ENCODE data around the gene FXYD4.

The FXYD4 gene

DNA sequence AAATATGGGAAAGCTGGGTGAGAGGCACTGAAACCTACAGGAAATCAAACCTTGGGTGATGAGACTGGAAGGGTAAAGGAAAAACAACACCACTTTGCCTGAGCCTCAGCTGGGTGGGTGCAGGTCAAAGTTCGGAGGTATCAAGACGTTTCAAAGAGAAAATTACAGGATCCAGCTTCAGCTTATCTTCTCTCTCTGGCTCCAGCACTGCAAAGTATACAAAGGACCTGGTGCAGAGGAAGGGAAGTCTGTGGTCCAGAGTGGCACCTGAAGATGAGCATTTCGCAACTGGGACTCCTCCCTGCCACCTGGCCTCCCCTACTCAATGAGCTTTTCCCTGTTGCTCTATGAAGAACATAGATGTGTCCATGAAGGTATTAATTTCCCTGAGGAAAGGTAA is 6.4 kb upstream of the FXYD4 start:
- DNase-seq (ENCODE audit: low read depth, low spot score) = no peak
- Histone ChIP-seq H3K9me3 (ENCODE audit: low read depth, low read length) (no peaks in the 10 kb centered on the region), H3K4me3 (no peak overlapping the region), H3K27ac (no peak overlapping the region), H3K36me3 (ENCODE audit: insufficient read depth, low read length) (no peaks in the 10 kb centered on the region), H3K9ac (ENCODE audit: insufficient read length) (no peak overlapping the region)
- TF ChIP-seq FOXP2 (optimal IDR thresholded peaks at IDR 0.05; ENCODE audit: control extremely low read depth, extremely low read length, insufficient read depth) (no peak), EZH2 (IDR thresholded peaks at IDR 0.05) (no peak), POLR2AphosphoS5 (IDR thresholded peaks at IDR 0.05; ENCODE audit: borderline replicate concordance, low read depth, low read length) (no peak)

DNA sequence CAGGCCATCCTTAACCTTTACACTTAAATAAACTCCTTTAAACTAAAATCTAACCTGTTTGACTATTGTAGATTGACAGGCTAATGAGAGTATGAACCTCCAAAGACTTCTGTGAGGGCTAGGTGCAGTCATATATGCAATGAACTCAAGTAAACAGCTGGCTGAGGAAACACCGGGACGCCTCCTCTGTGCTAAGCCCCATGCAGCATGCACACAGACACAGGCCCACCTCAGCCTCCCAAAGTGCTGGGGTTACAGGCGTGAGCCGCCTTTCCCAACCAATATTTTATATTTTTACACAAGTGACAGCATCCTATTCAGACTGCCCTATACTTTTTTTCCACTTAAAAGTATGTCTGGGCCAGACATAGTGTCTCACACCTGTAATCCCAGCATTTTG is 1.5 kb upstream of the FXYD4 start:
- TF ChIP-seq FOXP2 (optimal IDR thresholded peaks at IDR 0.05; ENCODE audit: control extremely low read depth, extremely low read length, insufficient read depth) (no peak), POLR2AphosphoS5 (IDR thresholded peaks at IDR 0.05; ENCODE audit: borderline replicate concordance, low read depth, low read length) (no peak), EZH2 (IDR thresholded peaks at IDR 0.05) (no peak)
- no peak overlapping the region for H3K9ac ChIP-seq (ENCODE audit: insufficient read length)
- no peak overlapping the region for H3K27ac ChIP-seq
- no peaks in the 10 kb centered on the region for H3K36me3 ChIP-seq (ENCODE audit: insufficient read depth, low read length)
- DNase-seq (ENCODE audit: low read depth, low spot score) = no peak
- no peaks in the 10 kb centered on the region for H3K9me3 ChIP-seq (ENCODE audit: low read depth, low read length)
- no peak overlapping the region for H3K4me3 ChIP-seq

DNA sequence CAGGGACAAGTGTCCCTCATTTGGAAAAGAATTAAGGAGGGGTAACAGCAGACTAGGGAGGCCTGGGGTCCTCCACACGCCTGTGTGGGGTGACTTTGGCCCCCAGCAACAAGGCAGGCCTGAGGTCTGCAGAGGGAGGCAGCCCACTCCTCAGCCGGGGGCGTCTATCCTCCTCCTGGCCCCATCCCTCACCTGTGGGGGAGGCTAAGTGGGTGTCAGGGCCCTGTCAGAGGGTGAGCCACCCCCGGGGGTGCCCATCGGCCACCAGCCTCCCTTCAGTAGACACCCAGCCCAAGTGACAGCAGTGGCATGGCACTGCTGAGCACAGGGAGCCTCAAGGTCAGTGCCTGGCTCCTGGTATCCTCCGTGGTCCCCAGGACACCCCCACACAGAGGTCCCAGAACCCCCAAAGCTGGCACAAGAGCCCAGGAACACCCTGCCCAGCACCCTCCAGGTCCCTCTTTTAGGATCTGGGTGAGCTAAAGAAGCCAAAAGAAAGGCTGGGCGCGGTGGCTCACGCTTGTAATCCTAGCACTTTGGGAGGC is 693 bp upstream of the FXYD4 start:
- no peak for DNase-seq (ENCODE audit: low read depth, low spot score)
- no peaks in the 10 kb centered on the region for H3K36me3 ChIP-seq (ENCODE audit: insufficient read depth, low read length)
- TF ChIP-seq FOXP2 (optimal IDR thresholded peaks at IDR 0.05; ENCODE audit: control extremely low read depth, extremely low read length, insufficient read depth) = no peak
- no peak overlapping the region for H3K4me3 ChIP-seq
- no peak overlapping the region for H3K9ac ChIP-seq (ENCODE audit: insufficient read length)
- H3K9me3 ChIP-seq (ENCODE audit: low read depth, low read length) = no peaks in the 10 kb centered on the region
- no peak overlapping the region for H3K27ac ChIP-seq

DNA sequence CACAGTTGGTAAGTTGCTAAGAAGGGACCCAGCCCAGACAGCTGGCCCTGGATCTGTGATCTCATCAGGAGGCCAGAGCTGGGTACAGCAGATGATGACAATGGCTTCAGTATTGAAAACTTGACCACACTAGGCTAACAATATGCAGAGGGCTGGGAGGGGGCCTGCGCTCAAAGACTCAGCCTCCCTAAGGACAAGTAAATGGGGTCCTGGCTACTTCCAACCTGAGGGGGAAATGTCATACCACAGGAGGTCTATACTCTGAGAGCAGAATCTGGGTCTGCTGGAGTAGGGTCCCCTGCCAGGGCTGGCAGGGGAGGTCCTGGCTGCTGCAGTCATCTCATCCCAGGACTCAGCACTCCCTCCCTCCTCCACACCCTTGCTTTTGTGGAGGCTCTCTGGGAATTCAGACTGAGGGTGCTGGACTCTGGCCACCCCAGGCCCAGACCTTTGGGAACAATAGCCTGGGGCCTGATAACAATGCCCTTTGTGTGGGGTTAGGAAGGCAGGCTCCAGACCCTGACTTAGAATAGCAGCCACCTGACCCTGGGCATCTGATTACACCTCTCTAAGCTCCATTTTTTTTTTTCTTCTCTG is 1.4 kb downstream of the FXYD4 start:
- Histone ChIP-seq H3K9ac (ENCODE audit: insufficient read length) (no peak overlapping the region), H3K9me3 (ENCODE audit: low read depth, low read length) (no peaks in the 10 kb centered on the region), H3K4me3 (no peak overlapping the region), H3K27ac (no peak overlapping the region), H3K36me3 (ENCODE audit: insufficient read depth, low read length) (no peaks in the 10 kb centered on the region)
- no peak for DNase-seq (ENCODE audit: low read depth, low spot score)
- no peak for TF ChIP-seq POLR2AphosphoS5 (IDR thresholded peaks at IDR 0.05; ENCODE audit: borderline replicate concordance, low read depth, low read length)
- no peak for TF ChIP-seq EZH2 (IDR thresholded peaks at IDR 0.05)
- no peak for TF ChIP-seq FOXP2 (optimal IDR thresholded peaks at IDR 0.05; ENCODE audit: control extremely low read depth, extremely low read length, insufficient read depth)

DNA sequence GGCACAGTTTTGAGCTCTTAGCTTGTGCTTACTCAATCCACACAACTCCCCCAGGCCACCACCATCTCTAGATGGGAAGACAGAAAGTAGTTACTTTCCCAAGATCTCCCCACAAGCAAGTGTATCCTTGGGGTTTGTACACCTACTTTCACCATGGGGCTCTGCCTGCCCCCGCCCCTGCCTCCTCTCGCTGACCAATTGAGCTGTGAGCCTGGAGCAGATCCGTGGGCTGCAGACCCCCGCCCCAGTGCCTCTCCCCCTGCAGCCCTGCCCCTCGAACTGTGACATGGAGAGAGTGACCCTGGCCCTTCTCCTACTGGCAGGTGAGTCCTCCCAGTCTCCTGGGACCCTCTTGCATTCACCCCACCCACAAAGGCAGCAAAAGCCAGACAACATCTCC is 2.0 kb downstream of the FXYD4 start:
- no peaks in the 10 kb centered on the region for H3K36me3 ChIP-seq (ENCODE audit: insufficient read depth, low read length)
- DNase-seq (ENCODE audit: low read depth, low spot score) = no peak
- H3K9me3 ChIP-seq (ENCODE audit: low read depth, low read length) = no peaks in the 10 kb centered on the region
- no peak for TF ChIP-seq POLR2AphosphoS5 (IDR thresholded peaks at IDR 0.05; ENCODE audit: borderline replicate concordance, low read depth, low read length)
- no peak for TF ChIP-seq EZH2 (IDR thresholded peaks at IDR 0.05)
- TF ChIP-seq FOXP2 (optimal IDR thresholded peaks at IDR 0.05; ENCODE audit: control extremely low read depth, extremely low read length, insufficient read depth) = no peak
- no peak overlapping the region for H3K27ac ChIP-seq
- H3K4me3 ChIP-seq = no peak overlapping the region
- H3K9ac ChIP-seq (ENCODE audit: insufficient read length) = no peak overlapping the region

DNA sequence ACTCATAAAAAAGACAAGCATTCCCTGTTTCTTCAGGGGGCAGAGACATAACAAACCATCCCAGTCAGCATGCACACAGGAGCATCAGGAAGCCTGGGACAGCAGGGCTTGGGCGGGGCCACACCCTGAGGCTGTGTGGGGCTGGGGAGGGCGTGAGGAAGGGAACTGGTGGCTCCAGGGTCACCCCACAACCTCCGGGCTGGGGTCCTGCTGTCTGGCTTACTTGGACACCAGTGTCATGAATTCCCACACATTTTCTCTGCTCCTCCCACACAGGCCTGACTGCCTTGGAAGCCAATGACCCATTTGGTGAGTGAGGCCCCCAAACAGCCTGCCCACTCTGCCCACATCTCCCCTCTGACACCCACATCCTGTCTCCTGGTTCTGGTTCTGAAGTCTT is 2.8 kb downstream of the FXYD4 start:
- Histone ChIP-seq H3K9ac (ENCODE audit: insufficient read length) (no peak overlapping the region), H3K27ac (no peak overlapping the region), H3K4me3 (no peak overlapping the region), H3K9me3 (ENCODE audit: low read depth, low read length) (no peaks in the 10 kb centered on the region), H3K36me3 (ENCODE audit: insufficient read depth, low read length) (no peaks in the 10 kb centered on the region)
- TF ChIP-seq EZH2 (IDR thresholded peaks at IDR 0.05) (no peak), POLR2AphosphoS5 (IDR thresholded peaks at IDR 0.05; ENCODE audit: borderline replicate concordance, low read depth, low read length) (no peak), FOXP2 (optimal IDR thresholded peaks at IDR 0.05; ENCODE audit: control extremely low read depth, extremely low read length, insufficient read depth) (no peak)
- no peak for DNase-seq (ENCODE audit: low read depth, low spot score)

DNA sequence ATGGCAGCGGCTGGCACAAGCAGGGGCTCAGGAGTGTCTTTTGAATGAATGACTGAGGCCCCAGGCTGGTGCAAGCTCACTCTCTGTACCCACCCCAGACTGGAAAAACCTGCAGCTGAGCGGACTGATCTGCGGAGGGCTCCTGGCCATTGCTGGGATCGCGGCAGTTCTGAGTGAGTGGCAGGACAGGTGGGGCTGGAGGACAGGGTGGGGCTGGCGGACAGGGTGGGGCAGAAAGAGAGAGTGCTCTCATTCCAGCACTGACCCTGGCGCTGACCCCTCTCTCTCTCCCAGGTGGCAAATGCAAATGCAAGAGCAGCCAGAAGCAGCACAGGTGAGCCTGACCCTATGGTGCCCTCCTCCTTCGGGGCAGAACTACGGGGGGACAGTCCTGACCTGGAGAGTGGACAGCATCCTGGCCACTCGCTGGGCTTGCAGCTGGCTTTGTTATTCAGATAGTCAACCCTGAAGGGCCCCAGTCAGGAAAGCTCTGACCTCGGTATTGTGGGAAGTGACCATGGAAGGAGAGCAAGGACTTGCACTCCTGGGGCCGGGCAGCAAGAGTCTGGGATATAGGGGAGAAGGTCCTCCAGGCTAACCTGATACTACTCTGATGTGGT is 4.1 kb downstream of the FXYD4 start:
- Histone ChIP-seq H3K27ac (no peak overlapping the region), H3K9me3 (ENCODE audit: low read depth, low read length) (no peaks in the 10 kb centered on the region), H3K4me3 (no peak overlapping the region), H3K9ac (ENCODE audit: insufficient read length) (no peak overlapping the region), H3K36me3 (ENCODE audit: insufficient read depth, low read length) (no peaks in the 10 kb centered on the region)
- no peak for DNase-seq (ENCODE audit: low read depth, low spot score)
- TF ChIP-seq POLR2AphosphoS5 (IDR thresholded peaks at IDR 0.05; ENCODE audit: borderline replicate concordance, low read depth, low read length) (no peak), FOXP2 (optimal IDR thresholded peaks at IDR 0.05; ENCODE audit: control extremely low read depth, extremely low read length, insufficient read depth) (no peak), EZH2 (IDR thresholded peaks at IDR 0.05) (no peak)

DNA sequence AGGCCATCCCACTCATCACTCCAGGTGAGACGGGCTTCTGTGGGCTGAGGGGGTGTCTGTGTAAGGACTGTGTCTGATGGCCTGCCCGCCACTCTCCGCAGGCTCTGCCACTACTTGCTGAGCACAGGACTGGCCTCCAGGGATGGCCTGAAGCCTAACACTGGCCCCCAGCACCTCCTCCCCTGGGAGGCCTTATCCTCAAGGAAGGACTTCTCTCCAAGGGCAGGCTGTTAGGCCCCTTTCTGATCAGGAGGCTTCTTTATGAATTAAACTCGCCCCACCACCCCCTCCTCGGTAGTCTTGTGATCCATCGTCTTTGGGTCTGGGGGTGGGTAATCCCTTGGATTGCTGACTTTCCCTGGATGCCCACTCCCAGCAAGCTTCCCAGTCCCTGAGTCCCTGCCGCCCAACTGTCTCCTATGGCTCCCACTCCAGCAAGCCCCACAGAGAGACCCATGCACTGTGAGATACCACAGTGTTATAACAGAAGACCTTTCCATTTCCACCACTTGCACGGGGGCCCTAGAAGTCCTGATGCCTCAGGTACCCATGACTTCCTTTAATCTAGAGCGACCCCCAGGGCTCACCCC is 4.7 kb downstream of the FXYD4 start:
- DNase-seq (ENCODE audit: low read depth, low spot score) = no peak
- Histone ChIP-seq H3K9me3 (ENCODE audit: low read depth, low read length) (no peaks in the 10 kb centered on the region), H3K9ac (ENCODE audit: insufficient read length) (no peak overlapping the region), H3K4me3 (no peak overlapping the region), H3K36me3 (ENCODE audit: insufficient read depth, low read length) (no peaks in the 10 kb centered on the region), H3K27ac (no peak overlapping the region)
- TF ChIP-seq POLR2AphosphoS5 (IDR thresholded peaks at IDR 0.05; ENCODE audit: borderline replicate concordance, low read depth, low read length) (no peak), FOXP2 (optimal IDR thresholded peaks at IDR 0.05; ENCODE audit: control extremely low read depth, extremely low read length, insufficient read depth) (no peak), EZH2 (IDR thresholded peaks at IDR 0.05) (no peak)
